Activated T-cell treated with anti-CD3 and anti-CD28 coated beads, Interleukin-2, amount 50 U/mL, for 72 hours (primary cell): ENCODE measurements around the gene OSBPL2. TPM values are rescaled to one million over a fixed set of nuclear protein-coding genes. Genes with fewer than 3 reads are reported as not detected.

ENCODE experiments used
- ATAC-seq, 2 donors: fragments of 150-1000 bp; cut with Tn5 transposase; replicated peaks in 1 of 2; 2 replicates each; pipeline ENCODE4 v1.10.0; 2021; ENCODE audit warnings: moderate library complexity in 2 of 2, mild to moderate bottlenecking in 1 of 2
- DNase-seq, 2 donors: peaks; one replicate each; pipeline ENCODE4 v3.0.0; 2021 to 2022; ENCODE audit warnings: mixed read lengths in 1 of 2
- H3K27ac Mint-ChIP-seq: one replicate; pipeline ENCODE4 v1.8.0; 2022; ENCODE audit warnings: mild to moderate bottlenecking, moderate library complexity, mixed read lengths
- H3K27me3 Mint-ChIP-seq: one replicate; pipeline ENCODE4 v1.8.0; 2022; ENCODE audit warnings: low read depth, mixed read lengths
- H3K36me3 Mint-ChIP-seq, 2 donors: one replicate each; pipeline ENCODE4 v1.8.0; 2022; ENCODE audit warnings: mixed read lengths in 2 of 2, mild to moderate bottlenecking in 1 of 2; ENCODE audit not compliant: insufficient read depth in 2 of 2
- H3K4me1 Mint-ChIP-seq: one replicate; pipeline ENCODE4 v1.8.0; 2022; ENCODE audit warnings: low read depth, mixed read lengths
- H3K4me3 Mint-ChIP-seq, 2 donors: one replicate each; pipeline ENCODE4 v1.8.0; 2022; ENCODE audit warnings: mild to moderate bottlenecking in 2 of 2, mixed read lengths in 2 of 2, moderate library complexity in 2 of 2
- H3K9me3 Mint-ChIP-seq, 2 donors: one replicate each; pipeline ENCODE4 v1.8.0; 2022; ENCODE audit warnings: mixed read lengths in 2 of 2
- total RNA-seq, 2 donors: library from RNA; stranded (reverse); gene quantifications; one replicate each; pipeline ENCODE4 v1.2.3, GENCODE V29; 2022

The OSBPL2 gene
- total RNA-seq, 2 donors from 2014 or later: 40.6 to 44.2 TPM

DNA sequence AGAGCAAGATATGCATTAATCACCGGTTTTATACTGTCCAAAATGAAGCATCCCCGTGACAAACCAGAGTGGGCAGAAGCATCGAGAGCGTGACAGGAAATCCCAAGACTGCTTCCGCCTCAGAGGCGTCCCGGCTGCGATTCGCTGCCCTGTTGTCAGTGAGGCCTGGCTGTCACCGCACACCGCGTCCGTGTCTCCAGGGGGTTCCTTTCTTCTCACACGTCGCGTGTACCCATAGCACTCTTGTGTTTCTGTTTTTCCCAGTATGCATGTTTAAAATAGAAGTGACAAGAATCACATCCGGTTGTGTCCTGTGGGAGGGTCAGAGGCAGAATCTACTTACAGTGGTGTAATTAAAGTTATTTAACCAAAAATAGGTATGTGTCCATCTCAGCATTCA is 56.2 kb downstream of the OSBPL2 start:
- Mint-ChIP-seq H3K4me1 (no peaks in the 10 kb centered on the region), H3K27ac (no peak overlapping the region), H3K27me3 (no peaks in the 10 kb centered on the region), H3K4me3 (no peak overlapping the region), H3K9me3 (no peaks in the 10 kb centered on the region), H3K36me3 (no peaks in the 10 kb centered on the region)
- no peak for ATAC-seq
- DNase-seq: no peak

DNA sequence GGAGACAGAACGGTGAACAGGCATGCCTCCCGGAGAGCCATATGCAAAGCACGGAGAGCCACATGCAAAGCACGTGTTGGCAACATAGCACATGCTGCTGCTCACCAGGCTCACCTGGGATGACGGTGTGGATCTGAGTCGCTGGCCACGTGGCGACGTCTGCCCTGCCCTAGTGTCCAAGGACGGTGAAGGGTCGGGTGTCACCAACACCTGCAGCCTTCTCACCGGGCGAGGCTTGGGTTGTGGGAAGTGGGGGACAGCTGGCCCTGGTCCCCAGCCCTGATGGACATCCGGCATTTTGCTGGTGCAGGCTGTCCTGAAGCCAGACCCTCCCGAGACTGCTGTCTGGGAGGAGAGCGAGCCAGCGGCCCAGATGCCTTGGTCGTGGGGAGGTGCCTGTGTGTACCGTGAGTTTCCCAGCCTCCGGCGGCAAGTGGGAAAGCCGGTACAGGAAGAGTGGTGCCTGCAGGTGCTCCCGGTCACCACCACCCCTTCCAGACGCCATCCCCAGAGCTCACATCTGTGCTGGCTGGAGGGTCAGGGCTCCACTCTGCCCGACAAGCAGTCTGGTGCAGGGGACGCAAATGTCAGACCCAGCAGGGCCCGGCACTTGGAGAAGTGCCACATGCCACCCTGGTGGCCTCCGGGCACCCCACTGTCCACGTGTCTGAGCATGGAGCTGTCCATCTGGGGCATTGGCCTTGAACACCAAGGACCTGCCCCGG is 58.6 kb downstream of the OSBPL2 start:
- H3K27me3 Mint-ChIP-seq: no peaks in the 10 kb centered on the region
- no peaks in the 10 kb centered on the region for H3K36me3 Mint-ChIP-seq
- no peak overlapping the region for H3K27ac Mint-ChIP-seq
- peaks cover 8% of the 10 kb centered on the region for H3K4me1 Mint-ChIP-seq
- H3K9me3 Mint-ChIP-seq: no peaks in the 10 kb centered on the region
- ATAC-seq (no peak), DNase-seq (no peak)
- H3K4me3 Mint-ChIP-seq: no peak overlapping the region

DNA sequence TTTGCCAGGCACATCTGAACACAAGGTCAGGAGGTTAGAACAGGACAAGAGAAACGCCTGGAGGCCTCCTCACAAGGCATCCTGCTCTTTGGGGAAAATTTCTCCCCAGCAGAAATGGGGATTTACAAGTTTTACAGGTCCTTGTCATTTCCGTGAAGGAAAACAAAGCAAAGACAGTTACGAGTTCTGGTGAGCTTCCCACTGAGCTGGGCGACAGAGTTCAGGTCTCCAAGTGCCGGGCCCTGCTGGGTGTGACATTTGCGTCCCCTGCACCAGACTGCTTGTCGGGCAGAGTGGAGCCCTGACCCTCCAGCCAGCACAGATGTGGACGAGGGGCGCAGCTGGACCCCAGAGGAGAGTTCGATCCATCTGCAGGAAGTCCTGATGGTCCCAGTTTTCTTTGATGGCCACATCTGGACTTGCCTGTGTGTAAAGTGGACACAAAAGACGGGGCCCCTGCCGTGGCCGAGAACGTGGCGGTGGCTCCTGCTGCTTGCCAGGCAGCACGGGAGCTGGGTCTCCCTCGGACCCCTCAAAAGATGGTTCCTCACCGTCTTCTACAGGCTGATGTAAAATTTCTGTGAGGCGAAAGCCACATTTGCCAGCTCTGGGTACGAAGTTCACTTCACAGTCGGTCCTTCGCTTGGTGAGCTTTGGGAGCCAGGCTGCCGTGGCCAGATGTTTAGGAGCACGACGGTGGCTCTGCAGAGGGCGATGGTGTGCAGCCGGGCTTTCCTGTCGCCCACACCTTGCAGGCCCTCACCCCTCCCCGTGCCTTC is 59.3 kb downstream of the OSBPL2 start:
- peaks cover 8% of the 10 kb centered on the region for H3K4me1 Mint-ChIP-seq
- no peaks in the 10 kb centered on the region for H3K9me3 Mint-ChIP-seq
- no peak for DNase-seq
- no peaks in the 10 kb centered on the region for H3K36me3 Mint-ChIP-seq
- H3K4me3 Mint-ChIP-seq: no peak overlapping the region
- no peaks in the 10 kb centered on the region for H3K27me3 Mint-ChIP-seq
- H3K27ac Mint-ChIP-seq: no peak overlapping the region
- no peak for ATAC-seq

DNA sequence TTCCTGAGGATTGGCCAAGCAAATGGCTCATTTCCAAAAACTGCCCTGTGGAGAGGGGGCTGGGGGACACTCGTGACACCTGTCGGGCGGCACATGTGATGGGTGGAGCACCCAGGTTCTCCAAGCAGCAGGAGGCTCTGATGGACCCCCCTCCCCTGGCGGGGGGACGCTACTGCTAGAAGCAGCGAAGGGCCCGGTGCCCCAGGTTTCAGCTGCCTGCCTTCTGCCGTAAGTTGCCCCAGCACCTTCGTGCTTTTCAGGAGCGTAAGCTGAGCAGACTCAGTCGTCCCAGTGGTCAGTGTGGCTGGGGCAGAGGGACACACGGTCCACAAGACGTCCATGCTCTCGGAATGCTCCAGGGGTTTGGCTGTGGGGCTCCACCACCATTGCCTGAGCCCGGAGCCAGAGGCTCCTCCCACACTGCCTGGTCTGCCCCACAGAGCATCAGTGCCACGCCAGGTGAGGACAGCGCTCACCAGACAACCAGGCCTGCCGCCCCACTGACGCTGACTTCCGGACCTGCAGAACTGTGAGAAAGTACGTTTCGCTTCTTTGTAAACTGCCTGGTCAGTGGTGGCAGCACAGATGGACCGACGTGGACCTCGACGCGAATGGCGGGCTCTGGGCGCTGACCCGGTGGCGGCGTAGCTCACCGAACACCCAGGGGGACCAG is 60.4 kb downstream of the OSBPL2 start:
- Mint-ChIP-seq H3K27ac (no peak overlapping the region), H3K4me3 (no peak overlapping the region), H3K9me3 (no peaks in the 10 kb centered on the region), H3K27me3 (no peaks in the 10 kb centered on the region), H3K4me1 (peaks cover 8% of the 10 kb centered on the region), H3K36me3 (peaks cover 0 to 2% of the 10 kb centered on the region in 2 donors)
- no peak for ATAC-seq
- no peak for DNase-seq

DNA sequence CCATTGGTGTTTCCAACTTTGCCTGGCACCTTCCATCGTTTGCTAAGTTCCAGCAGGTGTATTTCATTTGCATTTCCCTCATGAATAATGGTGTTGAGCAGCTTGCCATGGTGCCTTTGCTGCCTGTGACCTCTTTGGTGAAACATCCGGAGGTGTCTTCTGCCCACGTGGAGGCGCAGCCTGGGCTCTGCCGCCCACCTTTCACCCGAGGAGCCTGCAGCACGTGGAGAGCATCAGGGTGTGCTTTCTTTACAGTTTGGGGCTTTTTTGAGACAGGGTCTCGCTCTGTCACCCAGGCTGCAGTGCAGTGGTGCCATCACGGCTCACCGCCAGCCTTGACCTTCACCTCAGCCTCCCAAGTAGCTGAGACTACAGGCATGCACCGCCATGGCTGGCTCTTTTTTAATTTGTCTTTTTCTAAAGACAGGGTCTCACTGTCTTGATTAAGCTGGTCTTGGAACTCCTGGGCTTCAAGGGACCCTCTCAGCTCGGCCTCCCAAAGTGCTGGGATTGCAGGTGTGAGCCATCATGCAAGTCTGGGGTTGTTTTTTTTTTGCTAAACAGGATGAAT is 61.4 kb downstream of the OSBPL2 start:
- Mint-ChIP-seq H3K4me1 (peaks cover 18% of the 10 kb centered on the region), H3K36me3 (peaks cover 2 to 6% of the 10 kb centered on the region in 2 donors), H3K27ac (no peak overlapping the region), H3K27me3 (no peaks in the 10 kb centered on the region), H3K4me3 (no peak overlapping the region), H3K9me3 (no peaks in the 10 kb centered on the region)
- ATAC-seq: no peak
- DNase-seq: no peak

DNA sequence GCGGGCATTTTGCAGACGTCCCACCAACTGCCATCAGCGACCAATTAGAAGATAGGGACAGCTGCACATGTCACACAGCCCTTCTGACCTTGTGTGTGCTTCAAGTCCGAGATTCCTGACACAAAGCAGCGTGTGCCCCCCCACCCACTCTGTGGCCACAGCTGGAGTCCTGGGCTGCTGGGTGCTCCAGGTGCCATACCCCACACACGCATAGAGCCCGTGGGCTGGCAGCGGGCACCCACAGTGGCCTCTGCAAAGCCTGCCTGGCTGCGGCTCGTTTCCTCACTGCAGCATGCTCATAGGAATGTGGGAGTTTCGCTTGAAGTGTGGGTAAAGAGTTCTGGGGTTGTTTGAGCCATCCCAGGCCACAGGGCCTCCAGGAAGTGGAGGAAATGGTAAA is 62.0 kb downstream of the OSBPL2 start:
- ATAC-seq (no peak), DNase-seq (no peak)
- Mint-ChIP-seq H3K9me3 (no peaks in the 10 kb centered on the region), H3K4me1 (peaks cover 24% of the 10 kb centered on the region), H3K27me3 (no peaks in the 10 kb centered on the region), H3K36me3 (peaks cover 2 to 6% of the 10 kb centered on the region in 2 donors), H3K27ac (no peak overlapping the region), H3K4me3 (no peak overlapping the region)

DNA sequence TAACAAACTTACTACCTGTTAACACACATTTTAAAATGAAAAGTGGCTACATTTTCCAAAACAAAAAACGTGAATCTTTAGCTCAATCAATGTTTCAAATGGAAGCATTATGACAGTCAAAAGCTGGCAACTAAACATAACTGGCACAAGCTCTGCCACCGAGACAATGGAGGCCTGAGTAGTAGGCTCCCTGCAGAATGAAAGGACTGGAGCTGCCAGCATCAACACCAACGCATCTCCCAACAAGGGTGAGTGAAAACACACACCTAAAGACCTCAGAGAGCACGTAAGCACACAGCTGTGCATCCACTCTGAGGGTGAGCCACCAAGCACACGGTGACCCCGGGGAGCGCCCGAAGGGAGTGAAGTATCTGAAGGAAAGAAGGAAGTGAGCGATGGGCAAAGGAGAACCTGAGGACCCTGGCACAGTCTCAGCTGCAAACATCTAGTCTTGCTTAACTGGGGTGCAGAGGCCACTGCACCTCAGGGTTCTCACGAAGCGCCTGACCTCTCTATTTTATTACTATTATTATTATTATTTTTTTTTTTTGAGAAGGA is 62.9 kb downstream of the OSBPL2 start:
- peaks cover 28% of the 10 kb centered on the region for H3K4me1 Mint-ChIP-seq
- H3K27ac Mint-ChIP-seq: no peak overlapping the region
- H3K4me3 Mint-ChIP-seq: peak overlapping the region; percentile 36 to 44
- no peaks in the 10 kb centered on the region for H3K9me3 Mint-ChIP-seq
- peaks cover 2 to 9% of the 10 kb centered on the region in 2 donors for H3K36me3 Mint-ChIP-seq
- no peaks in the 10 kb centered on the region for H3K27me3 Mint-ChIP-seq
- ATAC-seq (no peak), DNase-seq (no peak)

DNA sequence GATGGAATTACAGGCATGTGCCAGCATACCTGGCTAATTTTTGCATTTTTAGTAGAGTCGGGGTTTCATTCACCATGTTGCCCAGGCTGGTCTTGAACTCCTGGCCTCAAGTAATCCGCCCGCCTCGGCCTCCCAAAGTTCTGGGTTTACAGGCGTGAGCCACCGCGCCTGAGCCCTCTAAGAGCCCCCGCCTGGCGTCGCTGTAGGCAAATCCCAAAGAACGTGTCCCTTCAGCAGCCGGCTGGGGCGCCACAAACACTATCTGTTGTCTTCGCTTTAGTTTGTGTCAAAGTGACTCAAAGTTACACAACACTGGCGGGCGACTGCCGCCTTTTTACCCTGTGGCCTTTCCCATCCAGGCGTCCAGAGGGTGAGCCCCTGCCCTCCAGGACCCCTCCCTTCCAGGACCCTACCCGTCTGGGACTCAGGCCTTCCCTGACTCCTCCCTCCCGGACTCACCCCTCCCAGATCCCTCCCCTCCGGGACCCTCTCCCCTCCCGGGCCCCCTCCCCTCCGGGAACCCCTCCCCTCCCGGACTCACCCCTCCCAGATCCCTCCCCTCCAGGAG is 63.5 kb downstream of the OSBPL2 start:
- Mint-ChIP-seq H3K36me3 (peaks cover 2 to 9% of the 10 kb centered on the region in 2 donors), H3K4me1 (peaks cover 28% of the 10 kb centered on the region), H3K4me3 (peak overlapping the region; percentile 96 to 99), H3K27ac (peak overlapping the region; percentile 100), H3K9me3 (no peaks in the 10 kb centered on the region), H3K27me3 (no peaks in the 10 kb centered on the region)
- ATAC-seq (peak; percentile 56 to 62), DNase-seq (peak; percentile 90 to 94)

DNA sequence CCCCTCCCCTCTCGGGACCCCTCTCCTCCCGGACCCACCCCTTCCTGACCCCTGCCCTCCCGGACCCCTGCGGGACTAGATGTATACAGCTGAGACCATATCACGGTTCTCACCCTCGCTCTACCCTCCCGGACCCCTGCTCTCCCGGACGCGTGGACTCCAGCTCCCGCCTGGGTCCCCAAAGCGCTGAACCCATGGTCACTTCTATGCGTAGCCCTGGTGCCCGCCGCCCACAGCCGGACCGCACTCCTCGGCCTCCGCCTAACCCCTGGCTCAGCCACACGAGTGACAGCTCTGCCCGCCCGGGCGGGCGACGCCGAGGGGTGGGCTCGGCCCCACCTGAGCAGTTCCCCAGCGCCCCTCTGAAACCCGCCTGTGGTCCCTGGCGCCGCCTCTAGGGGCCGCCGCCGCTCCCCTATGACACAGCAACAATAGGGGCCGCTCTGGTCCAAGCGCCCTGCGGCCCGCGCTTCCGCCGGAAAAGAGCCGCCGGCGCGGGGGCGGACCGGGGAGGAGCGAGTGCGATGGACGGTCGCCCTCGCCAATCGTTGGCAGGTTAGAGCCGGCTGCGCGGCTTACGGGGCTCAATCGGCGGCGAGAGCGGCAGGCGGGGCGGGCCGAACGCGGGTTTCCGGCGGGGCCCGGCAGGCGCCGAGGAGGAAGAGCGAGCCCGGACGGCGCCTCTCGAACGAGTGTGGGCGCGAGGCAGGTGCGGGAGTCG is 64.2 kb downstream of the OSBPL2 start, which contains the start of gene ADRM1:
Gene ADRM1, plus strand, starts transcription at position 657 of the 721 bp plus-strand sequence. CDS start 572 bp downstream, outside the sequence.
- H3K27ac Mint-ChIP-seq: peak within 1 kb of the TSS; percentile 100
- peak; percentile 96 to 99 for DNase-seq
- ATAC-seq: peak; percentile 85
- peak within 1 kb of the TSS; percentile 96 to 99 for H3K4me3 Mint-ChIP-seq
- no peaks in the 10 kb centered on the region for H3K27me3 Mint-ChIP-seq
- peaks cover 28% of the 10 kb centered on the region for H3K4me1 Mint-ChIP-seq
- no peaks in the 10 kb centered on the region for H3K9me3 Mint-ChIP-seq
- H3K36me3 Mint-ChIP-seq: peaks cover 2 to 9% of the 10 kb centered on the region in 2 donors

DNA sequence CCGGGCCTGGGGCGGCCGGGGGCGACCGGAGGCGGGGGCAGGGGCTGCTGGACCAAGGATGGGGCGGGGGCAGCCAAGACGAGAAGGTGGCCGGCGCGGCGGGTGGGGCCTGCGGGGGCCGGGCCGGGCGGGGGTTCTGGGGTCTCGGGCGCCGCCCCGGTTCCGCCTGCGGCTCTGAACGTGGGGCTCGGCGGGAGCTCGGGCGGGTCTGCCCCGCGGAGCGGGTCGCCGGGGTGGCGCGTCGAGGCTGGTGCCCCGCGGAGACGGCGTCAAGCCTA is 64.7 kb downstream of the OSBPL2 start:
- DNase-seq (no peak), ATAC-seq (no peak)
- Mint-ChIP-seq H3K27ac (no peak overlapping the region), H3K4me3 (peak overlapping the region; percentile 96 to 99), H3K9me3 (no peaks in the 10 kb centered on the region), H3K36me3 (peaks cover 2 to 9% of the 10 kb centered on the region in 2 donors), H3K4me1 (peaks cover 28% of the 10 kb centered on the region), H3K27me3 (no peaks in the 10 kb centered on the region)

DNA sequence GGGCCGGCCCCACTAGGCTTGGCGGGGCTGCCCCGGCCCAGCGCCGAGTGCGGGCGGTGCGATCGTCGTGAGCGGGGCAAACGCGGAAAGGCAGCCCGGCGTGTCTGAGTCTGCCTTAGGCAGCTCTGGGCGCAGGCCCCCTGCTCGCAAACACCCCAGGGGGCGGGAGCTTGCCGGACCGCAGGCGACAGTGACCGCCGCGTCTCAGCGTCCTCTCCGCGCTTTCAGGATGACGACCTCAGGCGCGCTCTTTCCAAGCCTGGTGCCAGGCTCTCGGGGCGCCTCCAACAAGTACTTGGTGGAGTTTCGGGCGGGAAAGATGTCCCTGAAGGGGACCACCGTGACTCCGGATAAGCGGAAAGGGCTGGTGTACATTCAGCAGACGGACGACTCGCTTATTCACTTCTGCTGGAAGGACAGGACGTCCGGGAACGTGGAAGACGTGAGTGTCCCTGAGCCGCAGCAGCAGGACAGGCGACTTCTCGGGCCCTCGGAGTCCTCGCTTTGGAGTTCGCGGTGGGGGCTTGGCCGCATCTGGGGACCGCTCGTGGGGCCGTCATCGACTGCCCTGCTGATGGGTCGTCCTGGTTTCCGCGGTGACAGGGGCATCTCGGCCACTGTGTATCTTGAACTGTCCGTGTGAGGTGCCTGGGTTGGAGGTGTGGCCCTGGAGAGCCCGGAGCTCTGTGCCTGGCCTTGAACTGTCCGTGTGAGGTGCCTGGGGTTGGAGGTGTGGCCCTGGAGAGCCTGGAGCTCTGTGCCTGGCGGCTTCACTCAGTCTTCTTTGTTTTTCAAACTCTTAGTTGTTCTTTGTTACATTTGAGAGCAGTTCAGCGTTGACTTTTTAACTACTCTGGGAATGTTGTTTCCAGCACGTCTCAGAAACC is 65.3 kb downstream of the OSBPL2 start:
- peak overlapping the region; percentile 86 to 93 for H3K4me3 Mint-ChIP-seq
- peaks cover 2 to 9% of the 10 kb centered on the region in 2 donors for H3K36me3 Mint-ChIP-seq

More for the DNA sequence above, 65.3 kb downstream of the OSBPL2 start:
- Mint-ChIP-seq H3K4me1 (peaks cover 28% of the 10 kb centered on the region), H3K27ac (peak overlapping the region; percentile 82), H3K27me3 (no peaks in the 10 kb centered on the region), H3K9me3 (no peaks in the 10 kb centered on the region)
- ATAC-seq (peak in 1 of 2 donors; percentile 2), DNase-seq (peak; percentile 33 to 51)
